ENCODE results near the gene MLX. TPM values are rescaled to one million over a fixed set of nuclear protein-coding genes. Genes with fewer than 3 reads are reported as not detected.

Gene MLX
- total and polyA plus RNA-seq, 10 of the 15 experiments (the other 5 are each of a cell fraction or from before 2014, with no cell fraction given) = 34.4 to 65.0 (median 44.4) TPM

DNA sequence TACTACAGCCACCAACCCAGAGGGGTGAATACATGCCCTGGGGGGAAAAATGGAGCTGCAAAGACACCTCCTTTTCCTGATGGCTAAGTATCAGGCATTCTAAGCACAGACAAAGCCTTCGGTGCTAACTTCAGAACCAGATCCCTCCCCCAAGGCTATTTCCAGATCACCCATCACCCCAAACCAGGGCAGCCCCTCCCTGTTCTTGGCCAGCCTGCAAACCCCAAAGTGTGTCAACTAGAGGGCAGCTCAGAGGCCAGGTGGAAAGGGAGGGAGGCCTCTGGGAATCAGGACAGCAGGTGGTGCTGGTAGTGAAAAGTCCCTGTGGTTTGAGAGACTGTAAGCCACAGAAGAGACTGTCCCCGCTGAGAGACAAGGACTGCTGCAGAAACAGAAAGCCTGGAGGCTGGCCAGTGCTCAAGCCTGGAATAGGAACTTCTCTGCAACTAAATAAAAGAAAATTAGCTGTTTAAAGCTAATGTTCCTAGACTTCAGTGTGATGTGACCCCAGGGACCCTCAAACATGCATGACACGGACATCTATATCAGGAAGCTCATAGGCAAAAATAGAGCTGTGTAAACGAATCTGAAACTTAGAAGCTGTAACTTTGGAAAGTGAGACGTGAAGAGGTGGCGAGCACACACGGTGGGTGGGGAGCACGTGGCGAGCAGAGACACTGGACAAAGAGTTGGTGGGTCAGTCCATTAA lies 51.7 kb downstream of the MLX start:
- ChIA-PET SMC1A (ENCODE audit: uncharacterized antibody, unreplicated experiment) (interaction anchor here (0.7 to 7.7 kb wide), 19 partner anchors 9 to 190 kb away, joined by 3 to 96 read pairs (median 5); partner anchors contain the start of genes CCR10, PLEKHH3, PSMC3IP and RETREG3), POLR2A (interaction anchor here (0.6 to 4.9 kb wide), 18 partner anchors 10 to 140 kb away, joined by 3 to 93 read pairs (median 8); partner anchors contain the start of genes CCR10, PLEKHH3, PSMC3IP and RETREG3), RAD21 (ENCODE audit: unreplicated experiment) (interaction anchor here (0.7 to 6.2 kb wide), 22 partner anchors 9 to 206 kb away, joined by 3 to 55 read pairs (median 6); partner anchors contain the start of genes BECN1, PLEKHH3, PSMC3IP and RAMP2), CTCF (interaction anchor here (0.6 to 8.5 kb wide), 16 partner anchors 10 to 206 kb away, joined by 3 to 134 read pairs (median 5); partner anchors contain the start of genes BECN1, CCR10, PLEKHH3 and PSMC3IP)
- H3K4me2 ChIP-seq (ENCODE audit: control insufficient read depth, insufficient read depth) = peak overlapping the region; percentile 96
- peak overlapping the region; percentile 65 for H3K9ac ChIP-seq (ENCODE audit: control insufficient read depth, insufficient read depth, low read length)
- intact Hi-C loops (cut with micrococcal nuclease; ENCODE audit: unreplicated experiment) = loop anchor here (1.0 to 2.0 kb wide), 3 partner anchors 38 to 60 kb away; no protein-coding TSS in a partner anchor
- no TSS peak for BruUV-seq (replicated peaks)
- peak overlapping the region; percentile 58 for H3K4me3 ChIP-seq
- H3K36me3 ChIP-seq (ENCODE audit: control insufficient read depth in 2 of 2, insufficient read depth in 2 of 2, low read length in 1 of 2) = peaks cover 7 to 9% of the 10 kb centered on the region in 2 experiments
- peak; percentile 95 for FAIRE-seq
- in situ Hi-C loops (cut with MboI) = loop anchor here (25.0 kb wide), 1 partner anchor 594 kb away; the partner anchor contains the start of gene TMEM106A
- ATAC-seq = peak; percentile 86
- DNase-seq (ENCODE audit: low read depth, low spot score) = peak; percentile 93
- no peaks in the 10 kb centered on the region; the same call in 1 of the 2 replicates for H3K79me2 ChIP-seq (ENCODE audit: control insufficient read depth, insufficient read depth, low read length)
- H3K27me3 ChIP-seq (replicated peaks in 1 of 2; ENCODE audit: control insufficient read depth in 2 of 2, insufficient read depth in 2 of 2, low read length in 1 of 2) = no peaks in the 10 kb centered on the region
- 1% methylated on average over 9 of the region's 9 CpGs for WGBS (ENCODE audit: insufficient coverage, insufficient replicate concordance, low lambda C conversion rate, missing lambda C conversion rate)
- peaks cover 33% of the 10 kb centered on the region for H3K4me1 ChIP-seq (ENCODE audit: control insufficient read depth, insufficient read depth, low read length)
- H3K27ac ChIP-seq (ENCODE audit: control insufficient read depth, insufficient read depth) = peak overlapping the region; percentile 91
- H3K9me3 ChIP-seq (replicated peaks; ENCODE audit: control insufficient read depth, insufficient read depth, low read length) = no peaks in the 10 kb centered on the region
- H2AFZ ChIP-seq (ENCODE audit: control insufficient read depth, low read depth, low read length) = peak overlapping the region; percentile 5
- H4K20me1 ChIP-seq (ENCODE audit: control insufficient read depth, insufficient read depth) = no peaks in the 10 kb centered on the region
- peak; percentile 61 for TF ChIP-seq BCL11A (IDR thresholded peaks at IDR 0.05; ENCODE audit: low read depth, low read length)
- TF ChIP-seq, protein P1, sequence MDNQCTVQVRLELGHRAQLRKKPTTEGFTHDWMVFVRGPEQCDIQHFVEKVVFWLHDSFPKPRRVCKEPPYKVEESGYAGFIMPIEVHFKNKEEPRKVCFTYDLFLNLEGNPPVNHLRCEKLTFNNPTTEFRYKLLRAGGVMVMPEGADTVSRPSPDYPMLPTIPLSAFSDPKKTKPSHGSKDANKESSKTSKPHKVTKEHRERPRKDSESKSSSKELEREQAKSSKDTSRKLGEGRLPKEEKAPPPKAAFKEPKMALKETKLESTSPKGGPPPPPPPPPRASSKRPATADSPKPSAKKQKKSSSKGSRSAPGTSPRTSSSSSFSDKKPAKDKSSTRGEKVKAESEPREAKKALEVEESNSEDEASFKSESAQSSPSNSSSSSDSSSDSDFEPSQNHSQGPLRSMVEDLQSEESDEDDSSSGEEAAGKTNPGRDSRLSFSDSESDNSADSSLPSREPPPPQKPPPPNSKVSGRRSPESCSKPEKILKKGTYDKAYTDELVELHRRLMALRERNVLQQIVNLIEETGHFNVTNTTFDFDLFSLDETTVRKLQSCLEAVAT (IDR thresholded peaks at IDR 0.05) = peak; percentile 78
- TF ChIP-seq KDM1A (IDR thresholded peaks at IDR 0.05; ENCODE audit: borderline replicate concordance) = no peak
- TF ChIP-seq SUZ12 (IDR thresholded peaks at IDR 0.05; ENCODE audit: unreplicated experiment) = no peak
- TF ChIP-seq RAD51 (IDR thresholded peaks at IDR 0.05) = peak; percentile 66; the same call in 1 of the 2 replicates
- peak in 1 of 2 experiments; percentile 59; a peak in 1 of 3 replicates for TF ChIP-seq EGR1 (IDR thresholded peaks at IDR 0.05; ENCODE audit: borderline replicate concordance in 1 of 2, low read depth in 2 of 2, low read length in 2 of 2)
- no peak for TF ChIP-seq ZNF24 (IDR thresholded peaks at IDR 0.05)
- TF ChIP-seq, protein P2, sequence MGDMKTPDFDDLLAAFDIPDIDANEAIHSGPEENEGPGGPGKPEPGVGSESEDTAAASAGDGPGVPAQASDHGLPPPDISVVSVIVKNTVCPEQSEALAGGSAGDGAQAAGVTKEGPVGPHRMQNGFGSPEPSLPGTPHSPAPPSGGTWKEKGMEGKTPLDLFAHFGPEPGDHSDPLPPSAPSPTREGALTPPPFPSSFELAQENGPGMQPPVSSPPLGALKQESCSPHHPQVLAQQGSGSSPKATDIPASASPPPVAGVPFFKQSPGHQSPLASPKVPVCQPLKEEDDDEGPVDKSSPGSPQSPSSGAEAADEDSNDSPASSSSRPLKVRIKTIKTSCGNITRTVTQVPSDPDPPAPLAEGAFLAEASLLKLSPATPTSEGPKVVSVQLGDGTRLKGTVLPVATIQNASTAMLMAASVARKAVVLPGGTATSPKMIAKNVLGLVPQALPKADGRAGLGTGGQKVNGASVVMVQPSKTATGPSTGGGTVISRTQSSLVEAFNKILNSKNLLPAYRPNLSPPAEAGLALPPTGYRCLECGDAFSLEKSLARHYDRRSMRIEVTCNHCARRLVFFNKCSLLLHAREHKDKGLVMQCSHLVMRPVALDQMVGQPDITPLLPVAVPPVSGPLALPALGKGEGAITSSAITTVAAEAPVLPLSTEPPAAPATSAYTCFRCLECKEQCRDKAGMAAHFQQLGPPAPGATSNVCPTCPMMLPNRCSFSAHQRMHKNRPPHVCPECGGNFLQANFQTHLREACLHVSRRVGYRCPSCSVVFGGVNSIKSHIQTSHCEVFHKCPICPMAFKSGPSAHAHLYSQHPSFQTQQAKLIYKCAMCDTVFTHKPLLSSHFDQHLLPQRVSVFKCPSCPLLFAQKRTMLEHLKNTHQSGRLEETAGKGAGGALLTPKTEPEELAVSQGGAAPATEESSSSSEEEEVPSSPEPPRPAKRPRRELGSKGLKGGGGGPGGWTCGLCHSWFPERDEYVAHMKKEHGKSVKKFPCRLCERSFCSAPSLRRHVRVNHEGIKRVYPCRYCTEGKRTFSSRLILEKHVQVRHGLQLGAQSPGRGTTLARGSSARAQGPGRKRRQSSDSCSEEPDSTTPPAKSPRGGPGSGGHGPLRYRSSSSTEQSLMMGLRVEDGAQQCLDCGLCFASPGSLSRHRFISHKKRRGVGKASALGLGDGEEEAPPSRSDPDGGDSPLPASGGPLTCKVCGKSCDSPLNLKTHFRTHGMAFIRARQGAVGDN (IDR thresholded peaks at IDR 0.05) = peak; percentile 91
- TF ChIP-seq TAF1 (IDR thresholded peaks at IDR 0.05; ENCODE audit: borderline replicate concordance, low read depth, low read length) = peak; percentile 29; the same call in 1 of the 2 replicates
- TF ChIP-seq, protein P3, sequence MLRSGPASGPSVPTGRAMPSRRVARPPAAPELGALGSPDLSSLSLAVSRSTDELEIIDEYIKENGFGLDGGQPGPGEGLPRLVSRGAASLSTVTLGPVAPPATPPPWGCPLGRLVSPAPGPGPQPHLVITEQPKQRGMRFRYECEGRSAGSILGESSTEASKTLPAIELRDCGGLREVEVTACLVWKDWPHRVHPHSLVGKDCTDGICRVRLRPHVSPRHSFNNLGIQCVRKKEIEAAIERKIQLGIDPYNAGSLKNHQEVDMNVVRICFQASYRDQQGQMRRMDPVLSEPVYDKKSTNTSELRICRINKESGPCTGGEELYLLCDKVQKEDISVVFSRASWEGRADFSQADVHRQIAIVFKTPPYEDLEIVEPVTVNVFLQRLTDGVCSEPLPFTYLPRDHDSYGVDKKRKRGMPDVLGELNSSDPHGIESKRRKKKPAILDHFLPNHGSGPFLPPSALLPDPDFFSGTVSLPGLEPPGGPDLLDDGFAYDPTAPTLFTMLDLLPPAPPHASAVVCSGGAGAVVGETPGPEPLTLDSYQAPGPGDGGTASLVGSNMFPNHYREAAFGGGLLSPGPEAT (IDR thresholded peaks at IDR 0.05; ENCODE audit: low read depth) = peak; percentile 97
- TF ChIP-seq CHD1 (IDR thresholded peaks at IDR 0.05; ENCODE audit: low read depth, low read length) = no peak
- TF ChIP-seq TCF3 (IDR thresholded peaks at IDR 0.05; ENCODE audit: borderline replicate concordance, insufficient read depth, low read depth, low read length) = peak; percentile 96
